BJ (cell line): ENCODE results near the gene SRGAP3. TPM values are rescaled to one million over a fixed set of nuclear protein-coding genes. Genes with fewer than 3 reads are reported as not detected.

Experiments used
- CTCF ChIA-PET: fragments of 350-600 bp; formaldehyde crosslinking; extraction: SDS; loops from one replicate; lab custom pipeline; 2021; ENCODE audit warnings: antibody characterized with exemption, inconsistent platforms; lab: Yijun Ruan, JAX
- POLR2A ChIA-PET: fragments of 300-600 bp; sonication (Branson Sonifier 250); formaldehyde crosslinking; extraction: SDS; loops from one replicate; lab custom pipeline; 2021; ENCODE audit warnings: antibody characterized with exemption; lab: Charles Lee
- DNase-seq: peaks from one replicate; pipeline ENCODE4 v3.0.0-alpha.2; 2011; ENCODE audit warnings: low read depth
- H3K27me3 ChIP-seq: 2 replicates; pipeline ENCODE4 v1.6.0; 2011; ENCODE audit warnings: low read length; ENCODE audit not compliant: control insufficient read depth, insufficient read depth
- H3K36me3 ChIP-seq: 2 replicates; pipeline ENCODE4 v1.5.1; 2011; ENCODE audit warnings: low read length; ENCODE audit not compliant: control insufficient read depth, insufficient read depth
- H3K4me3 ChIP-seq: 2 replicates; pipeline ENCODE4 v1.5.1; 2011; ENCODE audit warnings: low read depth, mild to moderate bottlenecking, control low read depth, low read length
- polyA plus RNA-seq: library from polyadenylated mRNA; depleted of rRNA; stranded (reverse); fragments of >200 nt; gene quantifications from 2 replicates; pipeline ENCODE4 v1.2.3, GENCODE V29; 2011
- TF ChIP-seq, protein P1 (sequence below): IDR thresholded peaks from 2 replicates; pipeline ENCODE4 v1.5.1; 2011; ENCODE audit warnings: low read depth, mild to moderate bottlenecking, control low read depth, inconsistent platforms, low read length, moderate library complexity; ENCODE audit not compliant: insufficient read depth

The SRGAP3 gene
- polyA plus RNA-seq, 1 experiment: 0.75 TPM

DNA sequence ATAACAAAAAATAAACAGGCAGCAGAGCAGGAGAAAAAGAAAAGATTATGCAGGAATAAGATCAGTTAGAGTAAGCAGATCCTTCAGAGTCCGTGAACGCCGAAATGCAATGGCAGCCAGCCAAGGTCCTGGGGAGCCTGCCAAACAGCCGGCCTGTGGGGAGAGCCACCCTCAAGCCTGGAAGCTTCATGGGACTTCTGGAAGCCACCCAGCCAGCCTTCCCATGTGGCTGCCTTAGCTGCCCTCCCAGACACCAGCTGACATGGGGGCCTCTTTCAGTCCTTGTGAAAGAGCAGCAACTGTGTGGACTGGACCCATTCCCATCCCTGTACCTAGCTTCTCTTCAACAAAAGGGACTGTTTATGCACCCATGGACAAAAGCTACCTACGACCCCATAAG is 221.3 kb downstream of the SRGAP3 start:
- POLR2A ChIA-PET: no interaction called here
- H3K27me3 ChIP-seq: 0 out of 2 replicates have a peak, but pooled peaks cover 4% of the 10 kb centered on the region
- no peak for DNase-seq
- H3K36me3 ChIP-seq: no peaks in the 10 kb centered on the region
- H3K4me3 ChIP-seq: no peak overlapping the region
- CTCF ChIA-PET: interaction anchor here (1.0 kb wide), 1 partner anchor 14 kb away, joined by 5 read pairs; no protein-coding TSS in a partner anchor
- TF ChIP-seq, protein P1, sequence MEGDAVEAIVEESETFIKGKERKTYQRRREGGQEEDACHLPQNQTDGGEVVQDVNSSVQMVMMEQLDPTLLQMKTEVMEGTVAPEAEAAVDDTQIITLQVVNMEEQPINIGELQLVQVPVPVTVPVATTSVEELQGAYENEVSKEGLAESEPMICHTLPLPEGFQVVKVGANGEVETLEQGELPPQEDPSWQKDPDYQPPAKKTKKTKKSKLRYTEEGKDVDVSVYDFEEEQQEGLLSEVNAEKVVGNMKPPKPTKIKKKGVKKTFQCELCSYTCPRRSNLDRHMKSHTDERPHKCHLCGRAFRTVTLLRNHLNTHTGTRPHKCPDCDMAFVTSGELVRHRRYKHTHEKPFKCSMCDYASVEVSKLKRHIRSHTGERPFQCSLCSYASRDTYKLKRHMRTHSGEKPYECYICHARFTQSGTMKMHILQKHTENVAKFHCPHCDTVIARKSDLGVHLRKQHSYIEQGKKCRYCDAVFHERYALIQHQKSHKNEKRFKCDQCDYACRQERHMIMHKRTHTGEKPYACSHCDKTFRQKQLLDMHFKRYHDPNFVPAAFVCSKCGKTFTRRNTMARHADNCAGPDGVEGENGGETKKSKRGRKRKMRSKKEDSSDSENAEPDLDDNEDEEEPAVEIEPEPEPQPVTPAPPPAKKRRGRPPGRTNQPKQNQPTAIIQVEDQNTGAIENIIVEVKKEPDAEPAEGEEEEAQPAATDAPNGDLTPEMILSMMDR: no peak

DNA sequence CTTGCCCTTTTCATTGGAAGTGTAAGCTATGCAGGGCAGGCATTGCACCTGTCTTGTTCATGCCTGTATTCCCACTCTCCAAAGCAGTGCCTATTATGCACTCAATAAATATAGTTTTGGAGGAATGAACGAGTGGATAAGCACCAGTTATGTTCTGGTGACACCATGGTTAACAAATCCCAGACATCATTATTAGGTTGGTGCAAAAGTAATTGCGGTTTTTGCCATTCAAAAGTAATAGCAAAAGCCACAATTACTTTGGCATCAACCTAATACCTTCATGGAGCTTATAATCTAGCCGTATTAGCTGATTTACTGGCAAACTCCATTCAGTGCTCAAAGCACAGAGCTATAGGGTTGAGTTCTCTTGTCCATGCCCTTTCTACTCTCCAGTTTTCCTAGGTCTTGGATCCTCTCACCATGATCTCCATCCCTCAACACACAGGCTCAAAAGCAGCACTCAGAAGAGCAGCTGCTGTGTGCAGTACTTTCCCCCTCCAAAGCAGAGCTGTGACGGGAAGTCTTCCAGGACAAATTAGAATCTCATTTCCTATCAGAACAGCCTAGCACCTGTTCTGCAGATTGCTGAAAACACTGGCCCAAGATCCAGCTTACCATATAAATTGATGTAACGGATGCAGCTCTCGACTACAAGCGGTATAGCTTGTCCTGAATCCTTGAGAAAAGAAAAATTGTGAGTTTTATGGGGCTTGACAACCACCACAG is 223.0 kb downstream of the SRGAP3 start:
- H3K27me3 ChIP-seq: 0 out of 2 replicates have a peak, but pooled peaks cover 4% of the 10 kb centered on the region
- ChIA-PET CTCF (interaction anchor here (1.0 to 1.3 kb wide), 3 partner anchors 29 to 257 kb away, joined by 3 to 4 read pairs (median 3); partner anchors contain the start of gene OXTR), POLR2A (no interaction called here)
- TF ChIP-seq, protein P1: no peak
- no peak for DNase-seq
- H3K4me3 ChIP-seq: no peak overlapping the region
- H3K36me3 ChIP-seq: no peaks in the 10 kb centered on the region

GRCh38 chr3:9024341-9024740 is 225.1 kb downstream of the SRGAP3 start:
- CTCF ChIA-PET: no interaction called here
- Histone ChIP-seq H3K4me3 (no peak overlapping the region), H3K27me3 (peaks cover 4% of the 10 kb centered on the region; the same call in 1 of the 2 replicates), H3K36me3 (no peaks in the 10 kb centered on the region)
- no peak for DNase-seq
- TF ChIP-seq, protein P1: no peak
- POLR2A ChIA-PET: no interaction called here

DNA sequence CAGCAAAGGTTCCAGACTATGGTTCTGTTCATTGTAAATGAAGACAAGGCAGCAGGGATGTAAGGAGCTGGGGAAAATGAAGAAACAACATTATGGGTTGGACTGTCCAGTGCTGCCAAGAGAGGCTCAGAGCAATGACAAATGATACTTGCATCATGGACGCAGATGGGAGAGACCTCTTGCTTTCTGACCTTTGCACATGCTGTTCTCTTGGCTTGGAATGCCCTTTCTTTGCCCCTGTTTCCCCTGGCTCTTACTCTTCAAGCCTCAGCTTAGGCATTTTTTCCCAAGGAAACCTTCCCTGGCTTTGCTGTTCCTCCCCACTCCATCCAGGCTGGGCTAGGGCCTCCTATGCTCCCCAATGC is 226.2 kb downstream of the SRGAP3 start:
- Histone ChIP-seq H3K4me3 (no peak overlapping the region), H3K36me3 (no peaks in the 10 kb centered on the region), H3K27me3 (peaks cover 4% of the 10 kb centered on the region; the same call in 1 of the 2 replicates)
- ChIA-PET CTCF (interaction anchor here (1.5 kb wide), 1 partner anchor 279 kb away, joined by 4 read pairs; no protein-coding TSS in a partner anchor), POLR2A (no interaction called here)
- no peak for DNase-seq
- TF ChIP-seq, protein P1: no peak

- no peak overlapping the region for H3K4me3 ChIP-seq
- CTCF ChIA-PET: interaction anchor here (1.5 kb wide), 1 partner anchor 280 kb away, joined by 4 read pairs; no protein-coding TSS in a partner anchor
- H3K36me3 ChIP-seq: no peaks in the 10 kb centered on the region
- POLR2A ChIA-PET: no interaction called here
- peaks cover 4% of the 10 kb centered on the region; the same call in 1 of the 2 replicates for H3K27me3 ChIP-seq
- DNase-seq: no peak
- TF ChIP-seq, protein P1: no peak
Measured at GRCh38 chr3:9022305-9023225, 226.9 kb downstream of the SRGAP3 start.
